Mucosa of stomach (tissue), 1 donor: ENCODE measurements around the gene KRTAP10-9.
"Not testable (repeated sequence)": the region's sequence is repeated elsewhere in the genome, so short reads cannot be mapped to it uniquely, and the experiment has no call there.

Experiments used
- H3K27me3 ChIP-seq: one replicate; pipeline ENCODE4 v1.7.0; 2013; ENCODE audit warnings: mild to moderate bottlenecking, low read length; ENCODE audit not compliant: control insufficient read depth, insufficient read depth
- H3K36me3 ChIP-seq: one replicate; pipeline ENCODE4 v1.7.0; 2013; ENCODE audit warnings: low read length; ENCODE audit not compliant: control insufficient read depth, insufficient read depth
- H3K4me1 ChIP-seq: one replicate; pipeline ENCODE4 v1.7.0; 2013; ENCODE audit warnings: mild to moderate bottlenecking, low read length; ENCODE audit not compliant: control insufficient read depth, insufficient read depth
- H3K4me3 ChIP-seq: one replicate; pipeline ENCODE4 v1.7.0; 2013; ENCODE audit warnings: low read length
- H3K9ac ChIP-seq: one replicate; pipeline ENCODE4 v1.7.0; 2013; ENCODE audit warnings: mild to moderate bottlenecking, low read length, moderate library complexity
- H3K9me3 ChIP-seq: one replicate; pipeline ENCODE4 v1.7.0; 2013; ENCODE audit warnings: mild to moderate bottlenecking, low read length, moderate library complexity; ENCODE audit not compliant: control insufficient read depth
- donor health status: Pancreatic carcinoma.

KRTAP10-9 gene

DNA sequence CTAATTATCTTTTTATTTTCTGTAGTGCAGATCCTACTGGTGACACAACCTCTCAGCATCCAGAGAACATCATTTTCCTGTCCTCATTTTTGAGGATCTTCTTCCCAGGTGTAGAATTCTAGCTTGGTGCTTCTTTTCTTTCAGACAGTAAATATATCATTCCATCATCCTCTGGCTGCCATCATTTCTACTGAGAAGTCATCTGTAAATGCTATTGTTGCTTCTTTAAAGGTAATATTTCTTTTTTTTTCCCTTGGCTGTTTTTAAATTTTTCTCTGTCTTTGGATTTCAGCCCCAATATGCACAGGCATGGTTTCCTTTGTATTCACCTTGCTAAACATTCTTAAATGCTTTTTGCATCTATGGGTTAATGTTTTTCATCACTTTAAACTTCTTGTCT lies 3.3 kb upstream of the KRTAP10-9 start:
- Histone ChIP-seq H3K27me3 (peaks cover 5% of the 10 kb centered on the region), H3K4me1 (no peaks in the 10 kb centered on the region), H3K4me3 (no peak overlapping the region), H3K36me3 (no peaks in the 10 kb centered on the region), H3K9me3 (no peaks in the 10 kb centered on the region), H3K9ac (no peak overlapping the region)

DNA sequence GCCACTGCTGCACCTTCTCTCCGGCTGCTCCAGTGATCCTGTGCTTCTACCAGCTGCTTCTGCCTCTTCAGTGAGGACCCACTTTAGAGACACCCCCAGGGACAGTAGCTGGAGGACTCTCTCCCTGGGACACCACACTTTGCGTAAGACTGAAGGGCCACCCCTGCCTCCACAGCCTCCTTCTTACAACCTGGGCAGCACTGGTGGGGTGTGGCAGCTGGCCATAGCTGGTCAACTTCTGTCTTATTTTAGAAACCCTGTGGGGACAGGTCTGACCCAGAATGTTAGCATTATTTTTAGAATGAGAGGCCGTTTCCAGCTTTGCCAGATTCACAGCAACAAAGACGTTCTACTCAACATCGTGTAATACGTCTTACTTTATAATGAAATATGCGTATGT lies 1.1 kb upstream of the KRTAP10-9 start:
- H3K4me1 ChIP-seq = no peaks in the 10 kb centered on the region
- H3K36me3 ChIP-seq = no peaks in the 10 kb centered on the region
- no peaks in the 10 kb centered on the region for H3K9me3 ChIP-seq
- peaks cover 10% of the 10 kb centered on the region for H3K27me3 ChIP-seq
- no peak overlapping the region for H3K4me3 ChIP-seq
- no peak overlapping the region for H3K9ac ChIP-seq

DNA sequence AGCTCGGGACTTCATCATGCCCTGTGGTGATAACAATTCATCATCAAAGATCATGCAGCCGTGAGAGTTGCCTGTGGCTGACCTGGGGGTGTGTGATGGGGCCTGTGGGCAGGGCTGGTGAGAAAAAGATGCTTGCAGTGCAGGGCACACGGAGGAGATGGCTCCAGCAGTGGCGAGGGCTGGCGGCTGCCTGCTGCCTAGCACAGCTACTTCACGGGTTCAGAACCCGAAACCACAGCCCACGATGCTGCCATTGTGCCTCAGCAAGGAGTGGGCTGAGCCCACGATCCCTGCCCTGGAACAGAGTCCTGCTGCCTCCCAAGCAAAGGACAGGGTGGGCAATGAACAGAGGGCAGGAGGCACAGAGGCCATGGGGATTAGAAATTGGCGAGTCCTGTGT lies 631 bp upstream of the KRTAP10-9 start:
- Histone ChIP-seq H3K27me3 (peaks cover 10% of the 10 kb centered on the region), H3K9me3 (no peaks in the 10 kb centered on the region), H3K4me1 (no peaks in the 10 kb centered on the region), H3K9ac (no peak overlapping the region), H3K36me3 (no peaks in the 10 kb centered on the region), H3K4me3 (no peak overlapping the region)

DNA sequence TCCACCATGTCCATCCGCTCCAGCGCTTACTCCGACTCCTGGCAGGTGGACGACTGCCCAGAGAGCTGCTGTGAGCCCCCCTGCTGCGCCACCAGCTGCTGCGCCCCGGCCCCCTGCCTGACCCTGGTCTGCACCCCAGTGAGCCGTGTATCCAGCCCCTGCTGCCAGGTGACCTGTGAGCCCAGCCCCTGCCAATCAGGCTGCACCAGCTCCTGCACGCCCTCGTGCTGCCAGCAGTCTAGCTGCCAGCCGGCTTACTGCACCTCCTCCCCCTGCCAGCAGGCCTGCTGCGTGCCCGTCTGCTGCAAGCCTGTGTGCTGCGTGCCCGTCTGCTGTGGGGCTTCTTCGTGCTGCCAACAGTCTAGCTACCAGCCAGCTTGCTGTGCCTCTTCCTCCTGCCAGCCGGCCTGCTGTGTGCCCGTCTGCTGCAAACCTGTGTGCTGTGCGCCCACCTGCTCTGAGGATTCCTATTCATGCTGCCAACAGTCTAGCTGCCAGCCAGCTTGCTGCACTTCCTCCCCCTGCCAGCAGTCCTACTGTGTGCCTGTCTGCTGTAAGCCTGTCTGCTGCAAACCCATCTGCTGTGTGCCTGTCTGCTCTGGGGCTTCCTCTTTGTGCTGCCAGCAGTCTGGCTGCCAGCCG lies 409 bp downstream of the KRTAP10-9 start:
- H3K36me3 ChIP-seq, H3K4me1 ChIP-seq, H3K9me3 ChIP-seq, H3K4me3 ChIP-seq, H3K27me3 ChIP-seq, H3K9ac ChIP-seq: not testable (repeated sequence)

DNA sequence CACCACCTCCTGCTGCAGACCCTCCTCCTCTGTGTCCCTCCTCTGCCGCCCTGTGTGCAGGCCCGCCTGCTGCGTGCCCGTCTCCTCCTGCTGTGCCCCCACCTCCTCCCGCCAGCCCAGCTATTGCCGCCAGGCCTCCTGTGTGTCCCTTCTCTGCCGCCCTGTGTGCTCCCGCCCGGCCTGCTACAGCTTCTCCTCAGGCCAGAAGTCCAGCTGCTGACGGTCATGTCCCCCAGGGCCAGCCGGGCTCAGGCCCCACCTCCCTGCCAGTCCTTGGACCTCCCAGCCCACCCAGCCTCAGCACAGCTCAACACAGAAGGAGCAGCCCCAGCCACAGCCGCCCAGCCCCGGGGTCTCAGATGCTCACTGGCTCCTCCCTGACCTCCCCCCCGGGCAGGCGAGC lies 939 bp downstream of the KRTAP10-9 start:
- H3K9ac ChIP-seq, H3K27me3 ChIP-seq, H3K4me1 ChIP-seq, H3K4me3 ChIP-seq, H3K36me3 ChIP-seq, H3K9me3 ChIP-seq: not testable (repeated sequence)

DNA sequence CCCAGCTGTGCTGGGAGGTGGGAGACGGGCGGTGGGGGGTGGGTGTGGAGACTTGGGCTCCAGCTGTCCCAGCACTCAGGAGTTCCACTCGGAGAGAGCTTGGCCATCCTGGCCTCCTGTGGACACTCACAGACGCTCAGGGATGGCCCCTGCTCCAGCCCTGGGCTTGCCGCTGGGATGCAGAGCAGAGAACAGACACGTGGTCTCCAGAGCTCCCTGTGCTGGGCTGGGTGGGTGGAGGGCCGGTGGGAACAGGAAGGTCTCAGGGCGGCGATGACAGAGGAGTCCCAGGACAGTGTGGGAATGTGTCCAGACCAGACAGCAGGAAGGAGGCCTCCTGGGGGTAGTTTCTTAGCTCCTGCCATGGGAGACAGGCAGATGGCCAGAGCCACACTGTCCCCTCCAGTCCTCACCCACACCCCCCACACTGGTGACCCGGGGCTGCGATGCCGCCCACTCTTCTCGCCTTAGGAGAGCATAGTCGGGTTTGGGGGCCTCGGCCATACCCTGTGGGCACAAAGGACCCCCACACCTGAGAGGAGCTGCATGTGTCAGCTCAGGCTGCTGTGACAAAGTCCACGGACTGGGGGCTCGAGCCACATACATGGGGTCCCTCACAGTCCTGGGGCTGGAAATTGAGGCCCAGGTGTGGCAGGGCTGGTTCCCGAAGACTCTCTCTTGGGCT lies 2.0 kb downstream of the KRTAP10-9 start:
- peaks cover 10% of the 10 kb centered on the region for H3K27me3 ChIP-seq
- H3K9ac ChIP-seq = no peak overlapping the region
- no peak overlapping the region for H3K4me3 ChIP-seq
- no peaks in the 10 kb centered on the region for H3K4me1 ChIP-seq
- no peaks in the 10 kb centered on the region for H3K9me3 ChIP-seq
- no peaks in the 10 kb centered on the region for H3K36me3 ChIP-seq

DNA sequence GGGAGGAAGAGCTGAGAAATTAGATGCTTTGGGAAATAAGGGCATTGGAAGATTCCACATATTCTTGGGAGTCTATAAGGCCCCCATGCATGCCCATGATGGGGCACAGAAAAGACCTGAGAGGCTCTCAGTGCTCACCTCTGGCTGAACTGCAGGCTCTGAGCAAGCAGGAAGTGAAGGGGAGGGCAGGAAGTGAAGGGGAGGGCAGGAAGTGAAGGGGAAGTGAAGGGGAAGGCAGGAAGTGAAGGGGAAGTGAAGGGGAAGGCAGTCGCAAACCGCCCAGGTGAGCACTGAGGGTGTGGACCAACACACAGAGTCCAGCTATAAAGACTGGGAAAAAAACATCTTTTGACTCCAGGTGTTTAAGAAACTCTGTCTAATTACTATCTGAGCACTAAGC lies 3.5 kb downstream of the KRTAP10-9 start:
- Histone ChIP-seq H3K4me1 (no peaks in the 10 kb centered on the region), H3K36me3 (no peaks in the 10 kb centered on the region), H3K9ac (no peak overlapping the region), H3K27me3 (peaks cover 10% of the 10 kb centered on the region), H3K9me3 (no peaks in the 10 kb centered on the region), H3K4me3 (no peak overlapping the region)

GRCh38 chr21:44632067-44632466 lies 5.2 kb downstream of the KRTAP10-9 start:
- H3K36me3 ChIP-seq = no peaks in the 10 kb centered on the region
- H3K4me3 ChIP-seq = no peak overlapping the region

DNA sequence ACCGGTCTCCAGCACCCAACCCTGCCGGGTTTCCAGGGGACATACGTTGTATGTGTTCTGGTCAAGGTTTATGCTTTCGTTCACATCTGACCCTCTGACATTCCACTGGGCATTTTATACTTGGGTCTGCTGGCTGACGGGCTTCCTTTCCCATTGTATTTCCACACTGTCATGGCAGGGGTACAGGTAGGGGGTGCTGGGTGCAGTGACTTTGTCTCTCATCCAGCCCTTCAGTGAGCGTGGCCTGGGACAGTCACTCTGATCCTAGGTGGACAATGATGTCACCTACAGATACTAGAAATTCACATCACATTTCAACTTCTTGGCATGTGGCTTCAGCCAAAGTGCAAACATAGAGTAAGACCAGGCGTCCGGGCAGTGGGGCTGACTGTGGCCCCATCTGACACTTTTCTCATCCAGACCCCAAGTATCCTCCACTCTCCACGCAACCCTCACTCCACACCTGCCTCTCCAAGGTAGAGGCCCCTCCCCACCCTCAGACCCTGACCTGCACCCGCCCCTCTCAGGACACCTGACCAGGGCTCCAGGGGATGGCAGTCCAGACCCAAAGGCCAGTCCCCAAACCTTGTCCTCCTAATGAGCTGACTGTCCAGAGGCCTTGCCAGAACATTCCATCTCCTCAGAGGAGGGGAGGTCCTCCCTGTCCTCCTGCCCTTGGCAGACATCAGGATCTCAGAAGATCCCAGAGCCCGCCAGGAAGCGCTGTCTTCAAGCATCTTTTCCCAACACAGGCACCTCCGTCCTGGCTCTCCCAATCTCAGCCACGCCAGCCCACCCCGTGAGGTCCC lies 9.5 kb downstream of the KRTAP10-9 start:
- no peak overlapping the region for H3K9ac ChIP-seq
- no peaks in the 10 kb centered on the region for H3K4me1 ChIP-seq
- no peak overlapping the region for H3K4me3 ChIP-seq
- peaks cover 3% of the 10 kb centered on the region for H3K27me3 ChIP-seq
- H3K9me3 ChIP-seq = no peaks in the 10 kb centered on the region
- no peaks in the 10 kb centered on the region for H3K36me3 ChIP-seq

More at GRCh38 chr21:44632067-44632466, 5.2 kb downstream of the KRTAP10-9 start:
- peaks cover 10% of the 10 kb centered on the region for H3K27me3 ChIP-seq
- H3K9ac ChIP-seq = no peak overlapping the region
- no peaks in the 10 kb centered on the region for H3K4me1 ChIP-seq
- no peaks in the 10 kb centered on the region for H3K9me3 ChIP-seq

DNA sequence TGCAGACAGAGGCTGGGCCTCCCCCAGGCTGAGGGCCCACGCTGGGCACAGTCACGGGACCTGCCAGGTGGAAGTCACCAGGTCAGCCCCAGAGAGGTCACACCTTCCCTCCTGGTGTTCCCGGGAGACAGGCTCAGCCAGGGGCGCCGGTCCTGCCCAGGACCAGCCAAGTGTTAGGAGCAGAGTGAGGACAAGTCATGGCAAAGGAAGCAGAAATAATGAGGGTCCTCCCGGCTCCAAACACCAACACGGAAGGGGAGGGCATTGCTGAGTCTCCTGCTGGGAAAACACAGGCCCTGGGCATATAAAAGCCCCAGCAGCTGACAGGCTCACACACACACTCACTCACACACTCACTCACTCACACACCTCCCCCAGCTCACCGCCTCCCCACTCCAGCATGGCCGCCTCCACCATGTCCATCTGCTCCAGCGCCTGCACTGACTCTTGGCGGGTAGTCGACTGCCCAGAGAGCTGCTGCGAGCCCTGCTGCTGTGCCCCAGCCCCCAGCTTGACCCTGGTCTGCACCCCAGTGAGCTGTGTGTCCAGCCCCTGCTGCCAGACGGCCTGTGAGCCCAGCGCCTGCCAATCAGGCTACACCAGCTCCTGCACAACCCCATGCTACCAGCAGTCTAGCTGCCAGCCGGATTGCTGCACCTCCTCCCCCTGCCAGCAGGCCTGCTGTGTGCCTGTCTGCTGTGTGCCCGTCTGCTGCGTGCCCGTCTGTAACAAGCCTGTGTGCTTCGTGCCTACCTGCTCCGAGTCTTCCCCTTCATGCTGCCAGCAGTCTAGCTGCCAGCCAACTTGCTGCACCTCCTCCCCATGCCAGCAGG lies 10.3 kb downstream of the KRTAP10-9 start, which contains the start of gene KRTAP10-10:
KRTAP10-10 (plus strand) TSS at position 339 of the 833 bp plus-strand sequence; CDS start at position 401, 62 bp downstream.
- Histone ChIP-seq H3K9me3 (no peaks in the 10 kb centered on the region), H3K4me3 (no peak within 1 kb of the TSS), H3K36me3 (no peaks in the 10 kb centered on the region), H3K4me1 (no peaks in the 10 kb centered on the region), H3K9ac (no peak within 1 kb of the TSS), H3K27me3 (peaks cover 3% of the 10 kb centered on the region)

GRCh38 chr21:44637851-44638348 lies 11.0 kb downstream of the KRTAP10-9 start:
- not testable (repeated sequence) for H3K4me3 ChIP-seq, H3K27me3 ChIP-seq, H3K9me3 ChIP-seq, H3K9ac ChIP-seq, H3K36me3 ChIP-seq, H3K4me1 ChIP-seq
